HG02623 (cell line): Measurements from ENCODE around the gene FAT1.

Source experiments
- ATAC-seq: cut with Tn5 transposase; IDR thresholded peaks from one replicate; pipeline ENCODE4 v1.9.1; 2021; ENCODE audit warnings: moderate library complexity; ENCODE audit not compliant: unreplicated experiment

The FAT1 gene

GRCh38 chr4:186755550-186756519 is 32.2 kb upstream of the FAT1 start:
- no peak for ATAC-seq

- no peak for ATAC-seq
Observed at GRCh38 chr4:186754976-186755375, 31.3 kb upstream of the FAT1 start.

GRCh38 chr4:186752325-186752724 is 28.7 kb upstream of the FAT1 start:
- ATAC-seq: no peak

- ATAC-seq: no peak
Observed at GRCh38 chr4:186749611-186750281, 26.1 kb upstream of the FAT1 start.

GRCh38 chr4:186746581-186746980 is 22.9 kb upstream of the FAT1 start:
- ATAC-seq: no peak

GRCh38 chr4:186743261-186743660 is 19.6 kb upstream of the FAT1 start:
- ATAC-seq: no peak

- ATAC-seq: no peak
Observed at GRCh38 chr4:186740822-186741221, 17.2 kb upstream of the FAT1 start.

- ATAC-seq: no peak
Observed at GRCh38 chr4:186739802-186740434, 16.3 kb upstream of the FAT1 start.

- ATAC-seq: no peak
Observed at GRCh38 chr4:186739317-186739716, 15.7 kb upstream of the FAT1 start.

GRCh38 chr4:186738421-186738820 is 14.8 kb upstream of the FAT1 start:
- no peak for ATAC-seq

GRCh38 chr4:186737427-186737826 is 13.8 kb upstream of the FAT1 start:
- ATAC-seq: no peak

- no peak for ATAC-seq
Observed at GRCh38 chr4:186736466-186736865, 12.8 kb upstream of the FAT1 start.

- ATAC-seq: no peak
Observed at GRCh38 chr4:186734251-186734650, 10.6 kb upstream of the FAT1 start.

- ATAC-seq: no peak
Observed at GRCh38 chr4:186733778-186734177, 10.1 kb upstream of the FAT1 start.

GRCh38 chr4:186730621-186731020 is 7.0 kb upstream of the FAT1 start:
- ATAC-seq: no peak

- ATAC-seq: no peak
Observed at GRCh38 chr4:186729856-186730255, 6.2 kb upstream of the FAT1 start.

- ATAC-seq: no peak
Observed at GRCh38 chr4:186728631-186729271, 5.1 kb upstream of the FAT1 start.

GRCh38 chr4:186727977-186728519 is 4.4 kb upstream of the FAT1 start:
- ATAC-seq: no peak

GRCh38 chr4:186727169-186727976 is 3.7 kb upstream of the FAT1 start:
- ATAC-seq: no peak
